GM12874 (cell line): ENCODE results near the gene SLAMF6.

Experiments
- TF ChIP-seq, protein P1 (sequence below): IDR thresholded peaks from 2 replicates; pipeline ENCODE4 v1.5.1; 2011; ENCODE audit warnings: low read depth, mild to moderate bottlenecking, control low read depth, low read length, moderate library complexity; ENCODE audit not compliant: insufficient read depth

The SLAMF6 gene

DNA sequence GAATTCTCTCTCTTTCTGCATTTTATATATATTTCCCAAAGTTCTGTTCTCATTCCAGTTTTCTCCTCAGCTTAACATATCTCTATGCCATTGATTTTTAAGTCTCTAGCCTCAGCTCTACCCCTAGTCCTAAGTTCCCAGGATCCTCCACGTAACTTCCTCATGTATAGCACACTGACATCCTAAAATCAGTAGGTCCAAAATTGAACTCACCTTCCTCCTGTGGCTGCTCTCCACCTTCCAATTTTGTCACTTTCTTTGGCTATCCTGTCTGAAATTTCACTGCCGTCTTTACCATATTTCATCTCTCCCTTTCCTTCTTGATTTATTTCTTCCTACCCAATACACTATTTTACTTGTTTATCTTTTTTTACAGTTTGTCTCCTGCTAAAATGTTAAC is 1.5 kb downstream of the SLAMF6 start:
- TF ChIP-seq, protein P1, sequence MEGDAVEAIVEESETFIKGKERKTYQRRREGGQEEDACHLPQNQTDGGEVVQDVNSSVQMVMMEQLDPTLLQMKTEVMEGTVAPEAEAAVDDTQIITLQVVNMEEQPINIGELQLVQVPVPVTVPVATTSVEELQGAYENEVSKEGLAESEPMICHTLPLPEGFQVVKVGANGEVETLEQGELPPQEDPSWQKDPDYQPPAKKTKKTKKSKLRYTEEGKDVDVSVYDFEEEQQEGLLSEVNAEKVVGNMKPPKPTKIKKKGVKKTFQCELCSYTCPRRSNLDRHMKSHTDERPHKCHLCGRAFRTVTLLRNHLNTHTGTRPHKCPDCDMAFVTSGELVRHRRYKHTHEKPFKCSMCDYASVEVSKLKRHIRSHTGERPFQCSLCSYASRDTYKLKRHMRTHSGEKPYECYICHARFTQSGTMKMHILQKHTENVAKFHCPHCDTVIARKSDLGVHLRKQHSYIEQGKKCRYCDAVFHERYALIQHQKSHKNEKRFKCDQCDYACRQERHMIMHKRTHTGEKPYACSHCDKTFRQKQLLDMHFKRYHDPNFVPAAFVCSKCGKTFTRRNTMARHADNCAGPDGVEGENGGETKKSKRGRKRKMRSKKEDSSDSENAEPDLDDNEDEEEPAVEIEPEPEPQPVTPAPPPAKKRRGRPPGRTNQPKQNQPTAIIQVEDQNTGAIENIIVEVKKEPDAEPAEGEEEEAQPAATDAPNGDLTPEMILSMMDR, result no peak

DNA sequence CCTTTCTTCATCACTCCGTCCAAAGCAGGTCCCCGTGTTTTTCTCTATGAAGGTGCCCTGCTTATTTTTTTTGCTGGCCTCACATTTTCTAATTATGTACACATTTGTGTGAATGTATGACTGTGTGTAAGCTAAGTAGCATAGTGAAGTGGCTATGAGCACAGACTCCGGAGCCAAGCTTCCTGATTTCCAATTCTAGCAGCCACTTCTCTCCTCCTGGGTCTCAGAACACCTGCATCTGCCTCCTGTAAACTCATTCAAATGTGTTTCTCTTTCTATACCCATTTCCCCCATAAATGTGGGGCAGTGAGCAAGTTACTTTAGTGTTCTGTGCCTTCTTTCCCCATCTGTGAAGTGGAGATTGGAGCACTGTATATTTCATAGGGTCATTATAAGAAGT is 2.1 kb downstream of the SLAMF6 start:
- TF ChIP-seq, protein P1, result no peak

DNA sequence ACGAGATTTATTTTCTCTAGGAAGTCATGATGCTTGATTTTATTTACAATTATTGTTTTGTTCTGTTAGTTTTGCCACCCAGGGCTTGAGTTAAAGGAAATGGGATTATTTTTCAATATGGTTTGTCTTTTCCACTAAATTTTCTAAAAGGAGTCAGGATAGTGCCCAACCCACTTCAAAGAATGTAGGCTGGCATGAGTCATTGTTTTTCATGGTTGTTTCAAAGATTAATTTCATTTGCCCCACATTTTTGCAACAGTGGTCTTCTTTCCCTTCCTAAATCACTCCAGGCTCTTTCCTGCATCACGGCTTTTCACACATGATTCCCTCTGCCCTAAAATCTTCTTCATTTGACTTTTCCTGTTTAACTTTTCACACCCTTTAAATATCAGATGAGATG is 2.5 kb downstream of the SLAMF6 start:
- TF ChIP-seq, protein P1, result no peak

DNA sequence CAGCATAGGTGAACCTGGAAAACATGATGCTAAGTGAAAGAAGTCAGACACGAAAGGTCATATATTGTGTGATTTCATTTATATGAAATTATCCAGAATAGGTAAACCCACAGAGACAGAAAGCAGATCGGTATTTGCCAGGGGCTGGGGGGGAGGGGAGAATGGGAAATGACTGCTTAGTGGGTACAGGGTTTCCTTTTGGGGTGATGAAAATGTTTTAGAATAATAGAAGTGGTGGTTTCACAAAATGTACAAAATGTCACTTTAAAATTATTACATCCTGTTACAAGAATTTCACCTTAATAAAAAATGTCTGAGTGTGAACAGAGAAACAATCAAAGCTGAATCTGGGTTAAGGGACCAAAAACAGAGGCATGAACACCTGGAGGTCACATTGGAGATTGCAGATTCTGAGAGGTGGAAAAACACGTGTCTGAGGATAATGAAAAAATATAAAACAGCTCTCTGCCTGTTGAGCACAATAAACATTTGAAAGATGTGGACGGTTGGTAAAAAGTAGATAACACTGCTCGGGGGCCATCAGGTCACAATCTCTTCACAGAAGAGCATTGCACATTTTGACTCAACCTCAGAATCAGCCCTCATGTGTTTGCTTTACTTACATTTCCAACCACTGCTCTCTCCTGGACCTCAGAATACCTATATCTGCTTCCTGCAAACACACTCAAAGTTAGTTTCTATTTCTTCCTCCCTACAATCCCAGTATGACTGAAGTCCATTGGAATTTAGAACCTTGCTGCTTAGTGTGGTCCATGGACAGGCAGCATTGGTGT is 3.2 kb downstream of the SLAMF6 start:
- TF ChIP-seq, protein P1, result peak; percentile 23; the same call in 1 of the 2 replicates

DNA sequence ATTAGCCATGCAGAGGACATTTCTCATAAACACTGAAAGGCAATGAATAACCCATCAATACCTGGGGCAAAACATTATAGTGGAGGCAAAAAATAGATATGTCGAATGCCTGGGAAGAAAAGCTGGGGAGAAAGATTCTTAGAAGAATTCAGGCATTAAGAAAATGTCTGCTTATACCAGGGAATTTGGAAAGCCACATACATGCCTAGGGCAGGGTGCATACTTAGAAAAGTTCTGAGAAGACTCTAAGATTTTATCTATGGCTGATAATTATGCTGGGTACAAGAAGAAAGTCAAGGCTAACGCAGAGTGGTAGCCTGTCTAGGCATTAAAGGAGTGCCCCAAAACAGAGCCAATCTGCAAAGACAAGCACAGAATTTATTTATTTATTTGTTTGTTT is 18.4 kb downstream of the SLAMF6 start:
- TF ChIP-seq, protein P1, result no peak

DNA sequence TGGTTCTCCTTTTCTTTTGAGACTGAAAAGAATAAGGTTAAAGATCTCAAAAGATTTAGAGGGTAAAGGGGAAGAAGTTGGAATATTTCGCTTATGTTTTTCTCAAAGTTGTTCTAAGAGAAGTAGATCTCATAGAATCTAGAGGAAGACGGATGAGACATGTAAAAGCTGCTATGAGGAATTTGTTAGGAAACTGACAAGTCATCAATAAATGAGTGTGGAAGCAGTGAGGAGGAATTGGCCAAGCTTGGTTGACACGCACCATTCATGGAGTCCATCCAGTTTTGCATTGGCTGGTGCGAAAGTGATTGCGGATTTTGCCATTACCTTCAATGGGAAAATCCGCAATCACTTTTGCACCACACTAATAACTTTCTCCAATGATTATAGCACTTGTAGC is 20.0 kb downstream of the SLAMF6 start:
- TF ChIP-seq, protein P1, result no peak

DNA sequence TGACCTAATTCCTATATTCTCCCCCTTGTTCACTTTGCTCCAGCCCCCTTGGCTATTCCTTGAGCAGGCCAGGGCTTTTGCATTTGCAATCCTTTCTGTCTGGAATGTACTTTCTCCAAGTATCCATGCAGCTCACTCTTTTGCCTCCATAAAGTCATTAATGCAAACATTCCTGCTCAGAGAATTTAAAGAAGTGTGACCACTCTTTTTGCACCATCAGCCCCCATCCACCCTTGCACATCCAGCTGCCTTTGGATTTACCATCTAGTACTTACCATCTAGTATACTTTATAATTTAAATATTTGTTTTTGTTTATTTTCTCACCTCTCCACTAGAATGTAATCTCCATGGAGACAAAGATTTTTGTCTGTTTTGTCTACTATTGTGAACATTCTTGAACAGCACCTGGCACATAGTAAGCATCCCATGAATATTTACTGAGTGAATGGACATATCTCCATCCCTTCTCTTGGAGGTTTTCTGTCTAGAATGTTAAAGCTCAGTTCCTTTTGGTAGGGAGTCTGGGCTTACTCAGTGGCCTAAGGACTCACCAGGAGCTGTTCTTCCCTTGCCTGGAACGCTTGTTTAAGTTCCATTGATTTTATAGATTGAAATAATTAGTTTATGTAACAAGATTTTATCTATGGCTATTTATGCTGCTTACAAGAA is 22.6 kb downstream of the SLAMF6 start:
- TF ChIP-seq, protein P1, result no peak
